Keratinocyte (primary cell): ENCODE measurements around the gene MCM9. TPM values are rescaled to one million over a fixed set of nuclear protein-coding genes. Genes with fewer than 3 reads are reported as not detected.

Experiments
- DNase-seq: peaks from one replicate; pipeline ENCODE4 v3.0.0-alpha.2; 2011; ENCODE audit warnings: low read depth, missing footprints, low spot score
- FAIRE-seq: peaks from 2 replicates; lab custom pipeline; 2011; peaks lifted over from hg19 to GRCh38; lab: Jason Lieb, UNC
- H2AFZ ChIP-seq: 2 replicates; pipeline ENCODE4 v1.6.0; 2012; ENCODE audit warnings: low read length, control low read depth, inconsistent platforms; ENCODE audit not compliant: control insufficient read depth
- H3K27ac ChIP-seq: 2 replicates; pipeline ENCODE4 v1.5.1; 2011; ENCODE audit warnings: low read length; ENCODE audit not compliant: control insufficient read depth, insufficient read depth
- H3K27me3 ChIP-seq: 3 replicates; pipeline ENCODE4 v1.6.0; 2011; ENCODE audit warnings: low read length; ENCODE audit not compliant: control insufficient read depth, insufficient read depth; ENCODE audit errors: extremely low read depth
- H3K36me3 ChIP-seq, 2 experiments: 2 replicates in 1 of 2; 3 replicates in 1 of 2; pipeline ENCODE4 v1.5.1; 2011; ENCODE audit warnings: low read length in 2 of 2, mild to moderate bottlenecking in 1 of 2; ENCODE audit not compliant: control insufficient read depth in 2 of 2, insufficient read depth in 2 of 2; ENCODE audit errors: extremely low read depth in 1 of 2
- H3K4me1 ChIP-seq: 3 replicates; pipeline ENCODE4 v1.5.1; 2011; ENCODE audit warnings: low read length; ENCODE audit not compliant: control insufficient read depth, insufficient read depth; ENCODE audit errors: extremely low read depth
- H3K4me2 ChIP-seq: 3 replicates; pipeline ENCODE4 v1.6.0; 2011; ENCODE audit warnings: low read depth, low read length; ENCODE audit not compliant: control insufficient read depth, insufficient read depth; ENCODE audit errors: extremely low read depth
- H3K4me3 ChIP-seq, 3 experiments: fragments of 200-600 bp in 1 of 3; sonication (generic) in 1 of 3; 2 replicates in 2 of 3; 3 replicates in 1 of 3; pipeline ENCODE4 v1.5.1; 2011 to 2016; ENCODE audit warnings: low read length in 3 of 3, mild to moderate bottlenecking in 3 of 3, control low read depth in 2 of 3, inconsistent platforms in 1 of 3, low read depth in 1 of 3, mixed read lengths in 1 of 3, mixed run types in 1 of 3, moderate library complexity in 1 of 3; ENCODE audit not compliant: control insufficient read depth in 2 of 3, insufficient read depth in 2 of 3; ENCODE audit errors: extremely low read depth in 1 of 3
- H3K79me2 ChIP-seq: 2 replicates; pipeline ENCODE4 v1.6.0; 2012; ENCODE audit warnings: low read length; ENCODE audit not compliant: control insufficient read depth, insufficient read depth
- H3K9ac ChIP-seq: 3 replicates; pipeline ENCODE4 v1.6.0; 2011; ENCODE audit warnings: low read length; ENCODE audit not compliant: control insufficient read depth, insufficient read depth; ENCODE audit errors: extremely low read depth
- H3K9me1 ChIP-seq: 3 replicates; pipeline ENCODE4 v1.6.0; 2011; ENCODE audit warnings: low read length; ENCODE audit not compliant: control insufficient read depth, insufficient read depth; ENCODE audit errors: extremely low read depth
- H3K9me3 ChIP-seq: 2 replicates; pipeline ENCODE4 v1.5.1; 2012; ENCODE audit warnings: low read depth, low read length; ENCODE audit not compliant: control insufficient read depth
- H4K20me1 ChIP-seq: 3 replicates; pipeline ENCODE4 v1.6.0; 2011; ENCODE audit warnings: low read length; ENCODE audit not compliant: control insufficient read depth, insufficient read depth; ENCODE audit errors: extremely low read depth
- CTCF ChIP-seq, 3 experiments: IDR thresholded peaks in 1 of 3; conservative IDR thresholded peaks in 1 of 3; optimal IDR thresholded peaks in 1 of 3; 2 replicates in 2 of 3; 3 replicates in 1 of 3; pipeline versions ENCODE3 to v1.5.1; 2011; ENCODE audit warnings: low read length in 3 of 3, mild to moderate bottlenecking in 3 of 3, moderate library complexity in 2 of 3, control low read depth in 1 of 3, inconsistent platforms in 1 of 3; ENCODE audit not compliant: insufficient read depth in 2 of 3; ENCODE audit errors: extremely low read depth in 1 of 3
- EZH2 ChIP-seq: IDR thresholded peaks from one replicate; pipeline ENCODE4 v1.6.1; 2012; ENCODE audit warnings: inconsistent platforms, mild to moderate bottlenecking, low read length, moderate library complexity
- dilution Hi-C: fragments of 300-500 bp; cut with MboI; formaldehyde crosslinking; loops from one replicate; pipeline ENCODE4 v1.7.0; 2020; ENCODE audit warnings: low sequenced_read_pairs; ENCODE audit not compliant: extremely low pct_ligation_motif_present
- polyA plus RNA-seq, 5 experiments: library from polyadenylated mRNA; depleted of rRNA in 3 of 5; stranded (reverse) in 3 of 5; stranded (forward) in 1 of 5; unstranded in 1 of 5; fragments of >200 nt; gene quantifications; 1 replicate in 1 of 5; 2 replicates in 3 of 5; 3 replicates in 1 of 5; pipeline versions ENCODE4 v1.2.1 to v1.2.3, GENCODE V29; 2011 to 2012; ENCODE audit warnings: missing spikeins in 2 of 5, low read depth in 1 of 5, low replicate concordance in 1 of 5

Gene MCM9
- polyA plus RNA-seq, 1 donor (not counting 4 experiments of a cell fraction or from before 2014, with no cell fraction given): 3.1 TPM

- Histone ChIP-seq H3K36me3 (no peaks in the 10 kb centered on the region), H3K9me1 (no peaks in the 10 kb centered on the region), H3K4me2 (no peak overlapping the region), H3K4me1 (peaks cover 6% of the 10 kb centered on the region), H4K20me1 (no peaks in the 10 kb centered on the region), H3K27me3 (no peaks in the 10 kb centered on the region), H2AFZ (no peak overlapping the region), H3K4me3 (no peak overlapping the region), H3K9ac (no peak overlapping the region), H3K79me2 (no peaks in the 10 kb centered on the region), H3K27ac (no peak overlapping the region), H3K9me3 (no peaks in the 10 kb centered on the region)
- dilution Hi-C loops: no loop called here
- FAIRE-seq (no peak), DNase-seq (no peak)
- TF ChIP-seq EZH2: no peak
- TF ChIP-seq CTCF (optimal IDR thresholded peaks at IDR 0.05 in 1 of 3, IDR thresholded peaks at IDR 0.05 in 1 of 3, conservative IDR thresholded peaks at IDR 0.05 in 1 of 3; ENCODE audit: extremely low read depth in 1 of 3, insufficient read depth in 2 of 3, low read length in 3 of 3): no peak
These were observed 63.6 kb downstream of the MCM9 start for GRCh38 chr6:118871331-118871730.

- Histone ChIP-seq H3K9ac (no peak overlapping the region), H3K27me3 (no peaks in the 10 kb centered on the region), H3K79me2 (no peaks in the 10 kb centered on the region), H3K9me3 (no peaks in the 10 kb centered on the region), H4K20me1 (no peaks in the 10 kb centered on the region), H3K36me3 (no peaks in the 10 kb centered on the region), H2AFZ (no peak overlapping the region), H3K9me1 (no peaks in the 10 kb centered on the region), H3K4me2 (peak overlapping the region; percentile 26), H3K4me3 (no peak overlapping the region), H3K27ac (no peak overlapping the region), H3K4me1 (peaks cover 6% of the 10 kb centered on the region)
- TF ChIP-seq EZH2: no peak
- TF ChIP-seq CTCF (optimal IDR thresholded peaks at IDR 0.05 in 1 of 3, IDR thresholded peaks at IDR 0.05 in 1 of 3, conservative IDR thresholded peaks at IDR 0.05 in 1 of 3; ENCODE audit: extremely low read depth in 1 of 3, insufficient read depth in 2 of 3, low read length in 3 of 3): no peak
- no peak for DNase-seq
- FAIRE-seq: peak; percentile 5
- dilution Hi-C loops: no loop called here
These were observed 64.9 kb downstream of the MCM9 start for GRCh38 chr6:118869894-118870589.
